GM12864 (cell line): Measurements from ENCODE around the gene CYP19A1.

Experiments used
- DNase-seq: peaks from one replicate; pipeline ENCODE4 v3.0.0-alpha.2; 2011; ENCODE audit warnings: low read depth
- H3K4me3 ChIP-seq: 2 replicates; pipeline ENCODE4 v1.5.1; 2011; ENCODE audit warnings: mild to moderate bottlenecking, low read depth, low read length, control low read depth
- CTCF ChIP-seq: IDR thresholded peaks from 2 replicates; pipeline ENCODE4 v1.5.1; 2011; ENCODE audit warnings: low read depth, mild to moderate bottlenecking, moderate library complexity, low read length, control low read depth, inconsistent platforms; ENCODE audit errors: missing control alignments

The CYP19A1 gene

DNA sequence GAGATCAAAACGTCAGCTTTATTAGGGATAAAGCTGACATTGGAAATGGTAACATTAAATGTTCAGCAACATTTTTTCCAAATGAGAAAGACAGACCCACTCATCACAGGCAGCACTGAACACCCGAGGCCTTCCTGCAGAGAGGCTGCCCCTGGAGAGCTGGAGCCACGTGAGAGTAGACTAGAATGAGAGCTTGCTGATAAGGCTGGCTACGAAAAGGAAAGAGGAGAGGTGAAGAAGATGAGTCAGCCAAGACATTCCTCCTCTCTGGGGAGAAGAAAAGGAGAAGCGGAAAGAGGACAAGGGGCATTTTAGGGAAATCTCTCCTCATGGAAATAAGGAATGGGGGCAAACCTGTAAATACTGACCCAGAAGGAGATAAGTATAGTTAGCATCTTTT, 7.3 kb downstream of the CYP19A1 start:
- TF ChIP-seq CTCF: no peak
- H3K4me3 ChIP-seq: no peak overlapping the region
- no peak for DNase-seq

DNA sequence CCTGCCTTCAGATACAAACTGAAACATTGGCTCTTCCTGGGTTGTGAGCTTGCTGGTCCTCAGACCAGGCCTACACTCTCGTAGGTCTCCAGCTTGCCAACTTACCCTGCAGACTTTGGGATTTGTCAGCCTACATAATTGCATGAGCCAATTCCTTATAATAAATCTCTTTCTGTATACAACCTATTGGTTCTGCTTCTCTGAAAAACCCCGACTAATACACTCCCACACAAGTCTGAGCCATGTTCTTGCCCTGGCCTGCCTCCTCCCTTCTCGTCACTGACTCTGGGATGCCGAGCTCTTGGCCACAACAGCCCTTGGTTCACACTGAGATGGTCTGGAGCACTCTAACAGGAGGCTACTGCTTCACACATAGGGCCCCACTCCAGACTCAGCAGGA, 9.5 kb downstream of the CYP19A1 start:
- TF ChIP-seq CTCF: no peak
- DNase-seq: no peak
- no peak overlapping the region for H3K4me3 ChIP-seq

- no peak for TF ChIP-seq CTCF
- no peak for DNase-seq
Measured at GRCh38 chr15:51327081-51327480, 11.3 kb downstream of the CYP19A1 start.

GRCh38 chr15:51325167-51325566, 13.2 kb downstream of the CYP19A1 start:
- TF ChIP-seq CTCF: no peak
- DNase-seq: no peak

More at GRCh38 chr15:51327081-51327480, 11.3 kb downstream of the CYP19A1 start:
- no peak overlapping the region for H3K4me3 ChIP-seq

DNA sequence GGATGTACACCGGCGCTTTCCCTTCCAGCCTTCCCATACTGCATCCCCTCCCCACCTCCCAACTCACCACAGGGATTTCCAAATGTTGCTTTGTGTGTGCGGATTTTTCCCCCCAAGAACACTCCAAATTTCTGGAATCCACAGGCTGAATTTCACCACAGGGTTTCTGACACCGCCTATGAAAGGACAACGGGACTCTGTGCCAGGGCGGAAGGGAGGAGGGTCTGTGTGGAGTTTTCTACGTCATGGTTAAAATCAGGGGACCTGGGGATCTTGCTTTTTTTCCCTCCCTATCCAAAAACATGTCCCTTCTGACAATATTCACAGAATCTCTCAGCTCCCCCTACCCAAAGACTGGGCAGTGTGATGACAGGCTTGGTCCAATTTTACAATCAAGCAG, 14.6 kb downstream of the CYP19A1 start:
- H3K4me3 ChIP-seq: no peak overlapping the region
- DNase-seq: no peak
- TF ChIP-seq CTCF: no peak

More at GRCh38 chr15:51325167-51325566, 13.2 kb downstream of the CYP19A1 start:
- H3K4me3 ChIP-seq: no peak overlapping the region

- H3K4me3 ChIP-seq: no peak overlapping the region
- TF ChIP-seq CTCF: no peak
- no peak for DNase-seq
Measured at GRCh38 chr15:51322621-51323296, 15.6 kb downstream of the CYP19A1 start.

- no peak for TF ChIP-seq CTCF
- H3K4me3 ChIP-seq: no peak overlapping the region
- DNase-seq: no peak
Measured at GRCh38 chr15:51321316-51321715, 17.1 kb downstream of the CYP19A1 start.
